Cortex of kidney (tissue), 1 donor: Measurements from ENCODE around the gene INSRR.

Source experiments
- DNase-seq: peaks from one replicate; lab custom pipeline; 2025; lab: John Stamatoyannopoulos, UW

Gene INSRR

DNA sequence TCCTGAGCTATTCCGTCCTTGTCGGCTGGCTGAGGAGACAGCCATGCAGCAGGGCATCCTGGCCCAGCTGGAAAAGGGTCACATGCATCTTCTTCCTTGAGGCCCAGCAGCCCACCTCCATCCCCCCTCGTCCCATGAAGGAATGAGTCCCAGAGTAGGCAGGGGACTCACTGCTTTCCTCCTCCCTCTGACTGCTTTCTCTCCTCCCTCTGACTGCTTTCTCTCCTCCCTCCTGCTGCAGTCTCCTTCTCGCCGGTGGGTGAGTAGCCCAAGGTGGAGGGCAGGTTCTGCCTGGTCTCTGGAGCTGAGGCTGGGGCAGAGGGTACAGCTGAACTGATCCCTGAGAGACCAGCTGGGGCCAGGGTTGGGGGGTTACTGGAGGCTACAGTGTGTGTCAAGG lies 15.2 kb upstream of the INSRR start:
- DNase-seq: no peak

DNA sequence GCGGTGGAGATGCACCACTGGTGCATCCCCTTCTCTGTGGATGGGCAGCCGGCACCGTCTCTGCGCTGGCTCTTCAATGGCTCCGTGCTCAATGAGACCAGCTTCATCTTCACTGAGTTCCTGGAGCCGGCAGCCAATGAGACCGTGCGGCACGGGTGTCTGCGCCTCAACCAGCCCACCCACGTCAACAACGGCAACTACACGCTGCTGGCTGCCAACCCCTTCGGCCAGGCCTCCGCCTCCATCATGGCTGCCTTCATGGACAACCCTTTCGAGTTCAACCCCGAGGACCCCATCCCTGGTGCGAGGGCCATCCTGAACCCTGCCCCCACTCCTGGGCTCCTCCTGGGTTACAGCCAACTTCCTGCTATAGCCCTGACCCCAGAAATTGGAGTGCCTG lies 14.7 kb upstream of the INSRR start:
- DNase-seq: no peak

DNA sequence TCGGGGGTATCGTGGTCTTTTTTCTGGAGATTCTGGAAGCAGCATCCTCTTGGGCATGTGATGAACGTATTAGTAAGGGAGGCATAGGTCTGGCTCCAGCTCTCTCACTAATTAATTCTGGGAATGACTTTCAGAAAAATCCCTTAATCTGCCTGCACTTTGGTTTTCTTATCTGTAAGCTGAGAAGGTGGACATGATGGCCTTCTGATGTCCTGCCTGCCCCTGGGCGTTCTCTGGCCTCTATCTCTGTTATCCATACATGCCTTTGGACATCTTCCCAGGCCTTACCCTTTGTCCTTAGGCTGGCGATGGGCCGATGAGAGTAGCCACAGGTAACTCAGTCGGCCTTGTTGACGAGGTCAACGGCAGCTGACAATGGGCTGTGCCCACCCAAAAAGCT lies 10.5 kb upstream of the INSRR start:
- no peak for DNase-seq

DNA sequence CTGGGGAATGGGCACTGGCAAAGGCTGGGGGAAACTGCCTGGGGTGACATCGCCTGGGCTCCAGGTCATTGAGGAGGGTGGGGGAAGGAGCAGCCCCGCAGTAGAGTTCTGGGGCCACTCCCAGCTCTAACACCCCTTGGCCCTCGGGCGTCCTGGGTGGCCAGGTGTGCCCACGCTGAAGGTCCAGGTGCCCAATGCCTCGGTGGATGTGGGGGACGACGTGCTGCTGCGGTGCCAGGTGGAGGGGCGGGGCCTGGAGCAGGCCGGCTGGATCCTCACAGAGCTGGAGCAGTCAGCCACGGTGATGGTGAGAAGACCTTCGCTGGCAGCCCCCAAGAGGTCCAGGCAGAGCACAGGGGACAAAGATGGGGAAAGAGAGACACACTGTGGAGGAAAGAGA lies 9.4 kb upstream of the INSRR start:
- DNase-seq: no peak

DNA sequence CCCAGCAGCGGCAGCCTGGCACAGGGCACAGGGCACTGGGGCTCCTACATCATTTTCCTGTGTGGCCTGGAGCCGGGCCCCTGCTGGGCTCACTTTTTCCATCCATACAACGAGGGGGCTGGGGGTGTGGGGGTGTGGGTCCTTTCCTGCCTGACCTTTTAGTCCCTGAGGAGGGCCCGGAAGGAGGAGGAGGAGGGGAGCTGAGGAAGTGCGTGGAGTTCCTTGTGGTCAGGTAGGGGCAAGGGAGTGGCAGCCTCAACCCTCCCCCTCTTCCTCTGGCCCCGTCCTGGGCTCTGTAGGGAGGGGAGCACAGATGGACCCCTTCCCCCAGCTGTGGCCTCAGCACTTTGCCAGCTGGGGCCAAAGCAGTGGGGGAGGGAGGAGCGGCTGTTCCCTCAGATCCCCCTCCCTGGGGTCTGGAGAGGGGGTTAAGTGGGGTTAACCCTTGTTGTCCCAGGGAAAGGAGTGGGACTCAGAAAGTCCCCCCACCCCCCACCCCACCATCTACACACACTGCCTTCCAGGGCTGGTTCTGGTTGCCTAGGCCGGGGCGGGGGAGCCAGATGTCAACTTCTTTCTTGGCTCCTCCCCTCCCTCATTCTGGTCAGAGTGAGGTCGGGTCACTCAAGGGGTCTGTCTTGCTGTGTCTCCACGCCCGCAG lies 7.5 kb upstream of the INSRR start:
- no peak for DNase-seq

DNA sequence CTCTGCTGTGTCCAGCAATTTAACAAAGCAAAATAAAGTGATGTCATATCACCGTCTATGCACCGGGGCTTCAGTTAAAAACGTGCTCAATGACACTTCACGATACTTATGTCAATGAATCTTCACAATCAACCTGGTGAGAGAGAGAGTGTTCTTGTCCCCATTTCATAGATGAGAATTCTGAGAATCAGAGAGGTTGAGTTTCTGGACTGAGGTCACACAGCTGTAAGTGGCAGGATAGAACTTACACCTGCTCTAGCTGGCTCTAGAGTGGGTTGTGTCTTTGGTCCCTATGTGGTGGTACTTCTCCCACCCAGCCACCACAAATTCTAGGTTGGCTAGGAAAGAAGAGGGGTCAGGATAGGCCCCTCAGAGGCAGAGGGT lies 6.9 kb upstream of the INSRR start:
- DNase-seq: no peak

DNA sequence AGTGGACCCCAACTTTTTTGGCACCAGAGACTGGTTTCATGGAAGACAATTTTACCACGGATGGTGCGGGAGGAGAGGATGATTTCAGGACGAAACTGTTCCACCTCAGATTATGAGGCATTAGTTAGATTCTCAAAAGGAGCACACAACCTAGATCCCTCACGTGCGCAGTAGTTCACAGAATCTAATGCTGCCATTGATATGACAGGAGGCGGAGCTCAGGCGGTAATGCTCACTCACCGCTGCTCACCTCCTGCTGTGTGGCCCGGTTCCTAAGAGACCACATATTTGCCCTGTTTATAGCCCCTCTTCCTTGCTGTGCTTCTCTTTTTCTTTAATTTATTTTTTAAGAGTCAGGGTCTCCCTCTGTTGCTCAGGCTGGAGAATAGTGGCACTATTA lies 6.3 kb upstream of the INSRR start:
- DNase-seq: no peak

DNA sequence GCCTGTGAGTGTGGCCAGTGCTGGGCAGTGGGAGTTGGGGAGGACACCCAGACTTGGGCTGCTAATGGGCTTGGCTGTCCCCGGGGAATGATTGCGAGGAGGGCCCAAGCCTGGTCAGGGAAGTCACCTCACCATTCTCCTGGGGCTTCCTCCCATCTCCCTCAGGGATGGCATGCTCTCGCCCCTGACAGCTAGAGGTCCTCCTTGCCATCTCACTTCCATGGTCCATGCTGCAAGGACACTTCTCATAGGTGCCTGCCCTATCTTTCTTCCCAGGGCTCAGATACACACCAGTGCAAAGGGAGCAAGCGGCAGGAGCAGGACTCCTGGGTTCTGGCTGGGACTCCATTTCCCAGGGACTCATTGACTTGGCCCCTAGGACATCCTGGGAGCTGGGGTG lies 5.9 kb upstream of the INSRR start:
- no peak for DNase-seq

DNA sequence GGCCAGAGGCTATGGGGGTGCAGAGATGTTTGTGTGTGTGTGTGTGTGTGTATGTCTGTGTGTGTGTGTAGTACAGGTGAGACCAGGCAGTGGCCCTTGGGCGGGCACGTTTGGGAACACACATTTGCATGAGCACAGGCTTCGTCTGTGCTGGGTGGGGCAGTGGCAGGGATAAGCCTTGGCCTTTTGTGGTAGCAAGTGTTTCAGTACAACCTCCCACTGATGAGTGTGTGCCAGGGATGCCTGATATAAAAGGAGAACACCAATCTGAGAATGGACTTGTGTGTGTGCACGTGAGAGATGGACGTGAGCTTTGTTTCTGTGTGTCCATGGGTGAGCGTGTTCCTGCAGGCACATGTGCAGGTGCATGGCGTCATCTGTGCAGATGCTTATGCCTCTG lies 4.7 kb upstream of the INSRR start:
- DNase-seq: no peak

DNA sequence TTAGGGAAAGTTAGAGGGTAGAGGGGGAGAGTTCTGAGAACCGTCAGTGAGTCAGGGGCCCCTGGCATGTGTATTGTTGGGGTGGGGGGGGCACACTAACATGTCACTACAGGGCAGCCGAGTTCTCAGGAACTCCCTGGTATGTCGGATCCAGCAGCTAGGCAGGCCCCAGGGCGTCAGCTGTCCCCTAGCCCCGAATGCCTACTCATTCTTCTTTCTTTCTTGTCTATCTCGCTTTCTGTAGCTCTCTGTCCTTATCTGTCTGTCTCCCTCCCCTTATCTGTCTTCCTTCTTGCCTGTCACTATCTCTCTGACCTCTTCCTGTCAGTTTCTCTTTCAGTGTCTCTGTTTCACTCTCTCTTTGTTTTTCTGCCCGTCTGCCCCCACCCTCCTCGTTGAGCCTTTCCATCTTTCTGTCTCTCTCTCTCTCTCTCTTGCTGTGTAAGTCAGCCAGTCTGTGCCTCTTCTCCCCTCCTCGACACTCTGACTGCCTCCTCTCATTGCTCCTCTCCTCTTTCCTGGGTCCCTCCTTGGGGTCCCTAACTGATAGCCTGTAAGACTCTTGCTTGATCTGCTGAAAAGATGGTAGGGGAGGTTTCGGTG lies 4.2 kb upstream of the INSRR start:
- no peak for DNase-seq

DNA sequence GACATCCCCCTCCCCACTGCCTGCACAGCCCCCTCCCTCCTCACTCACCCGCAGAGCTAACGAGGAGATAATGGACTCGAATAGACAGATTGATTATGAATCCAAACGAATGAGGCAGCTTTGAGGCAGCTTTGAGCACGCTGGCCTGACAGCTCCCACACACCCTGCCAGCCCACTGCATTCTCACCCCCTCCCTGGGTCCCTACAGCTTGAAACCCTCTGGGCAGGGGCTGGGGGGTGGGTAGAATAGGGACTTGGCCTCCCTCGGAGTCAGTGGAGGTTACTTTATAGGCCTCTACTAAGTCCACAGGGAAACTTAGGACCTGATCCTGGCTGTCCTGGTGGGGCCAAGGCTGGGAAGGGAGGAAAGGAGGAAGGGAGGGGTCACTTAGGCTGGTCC lies 3.7 kb upstream of the INSRR start:
- DNase-seq: no peak

DNA sequence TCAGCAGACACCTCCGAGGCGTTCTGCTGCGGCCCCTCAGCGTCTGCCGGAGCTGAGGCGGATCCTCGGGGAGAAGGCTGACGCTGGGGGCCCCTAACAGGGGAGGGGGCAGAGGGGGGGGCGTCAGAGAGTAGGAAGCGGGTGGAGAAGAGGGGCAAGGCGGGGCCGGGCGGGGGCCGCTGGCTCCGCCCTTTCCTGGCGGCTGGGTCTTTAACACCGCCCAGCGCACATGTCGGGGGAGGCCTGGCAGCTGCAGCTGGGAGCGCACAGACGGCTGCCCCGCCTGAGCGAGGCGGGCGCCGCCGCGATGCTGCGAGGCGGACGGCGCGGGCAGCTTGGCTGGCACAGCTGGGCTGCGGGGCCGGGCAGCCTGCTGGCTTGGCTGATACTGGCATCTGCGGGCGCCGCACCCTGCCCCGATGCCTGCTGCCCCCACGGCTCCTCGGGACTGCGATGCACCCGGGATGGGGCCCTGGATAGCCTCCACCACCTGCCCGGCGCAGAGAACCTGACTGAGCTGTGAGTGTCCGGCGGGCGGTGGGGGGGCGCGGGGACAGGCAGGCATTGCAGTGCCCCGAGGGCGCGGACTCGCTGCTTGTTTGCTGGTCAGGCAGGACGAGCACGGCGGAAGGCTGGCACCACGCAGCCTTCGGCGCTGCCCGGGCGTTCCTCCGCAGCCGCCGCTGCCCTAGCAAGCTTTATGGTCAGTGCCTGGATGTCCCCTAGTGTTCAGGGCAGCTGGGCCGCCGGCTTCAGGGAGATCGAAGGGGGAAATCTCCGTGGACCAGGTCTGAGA lies 1.9 kb upstream of the INSRR start, which contains the start of gene NTRK1:
TSS of gene NTRK1 (plus strand) at position 238 of the 796 bp plus-strand sequence. CDS start at position 308, 70 bp downstream.
- no peak for DNase-seq

DNA sequence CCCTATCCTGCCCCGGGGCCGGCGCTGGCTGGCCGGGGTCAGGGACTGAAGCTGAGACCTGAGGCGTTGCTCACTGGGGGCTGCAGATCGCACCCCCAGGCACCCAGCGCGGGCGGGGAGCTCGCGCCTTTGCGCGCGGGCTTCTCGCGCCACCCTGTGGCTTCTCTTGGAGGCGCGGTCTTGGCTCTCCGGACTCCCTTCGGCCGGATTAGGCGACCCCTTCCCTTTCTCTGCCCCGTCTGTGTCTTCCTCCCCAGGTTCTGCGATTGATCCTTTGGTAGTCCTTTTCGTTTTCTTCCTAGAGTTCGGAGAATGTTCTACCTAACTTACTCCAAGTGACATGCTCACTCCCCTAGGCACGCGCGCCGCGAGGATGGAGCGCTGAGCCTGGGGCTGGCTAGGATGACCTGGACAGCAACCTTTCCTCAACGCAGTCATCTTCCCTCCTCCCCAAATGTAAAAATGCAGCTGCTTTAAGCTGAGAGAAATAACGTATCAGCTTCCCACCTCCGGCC lies 1.3 kb upstream of the INSRR start:
- DNase-seq: no peak

DNA sequence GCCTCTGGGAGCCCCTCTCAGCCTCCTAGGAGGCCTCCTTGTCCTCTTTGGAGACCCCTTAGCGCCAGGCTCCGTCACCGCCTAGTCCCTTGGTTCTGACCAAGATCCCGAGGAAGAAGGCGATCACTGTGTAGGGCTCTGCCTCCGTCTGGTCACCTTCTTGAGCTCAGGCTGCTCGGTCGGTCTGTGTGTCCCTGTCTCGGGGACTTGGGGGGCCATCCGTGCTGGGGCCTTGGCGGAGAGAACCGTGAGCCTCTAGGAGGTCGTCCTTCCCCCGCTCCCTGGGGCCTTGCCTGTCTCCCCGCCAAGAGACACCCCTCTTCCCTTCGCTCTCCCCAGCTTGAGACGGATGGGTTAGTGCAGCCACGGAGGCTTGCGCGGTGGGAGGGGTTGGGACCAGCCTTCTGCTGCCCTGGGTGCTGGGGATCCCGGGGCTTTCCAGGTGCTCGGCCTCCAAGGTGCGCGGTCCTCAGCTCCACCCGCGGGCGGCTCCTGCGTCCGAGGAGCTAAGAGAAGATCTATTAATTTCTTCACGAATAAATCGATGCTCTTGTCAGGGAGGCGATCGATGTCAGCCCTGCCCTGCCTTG lies 701 bp upstream of the INSRR start:
- DNase-seq: no peak

DNA sequence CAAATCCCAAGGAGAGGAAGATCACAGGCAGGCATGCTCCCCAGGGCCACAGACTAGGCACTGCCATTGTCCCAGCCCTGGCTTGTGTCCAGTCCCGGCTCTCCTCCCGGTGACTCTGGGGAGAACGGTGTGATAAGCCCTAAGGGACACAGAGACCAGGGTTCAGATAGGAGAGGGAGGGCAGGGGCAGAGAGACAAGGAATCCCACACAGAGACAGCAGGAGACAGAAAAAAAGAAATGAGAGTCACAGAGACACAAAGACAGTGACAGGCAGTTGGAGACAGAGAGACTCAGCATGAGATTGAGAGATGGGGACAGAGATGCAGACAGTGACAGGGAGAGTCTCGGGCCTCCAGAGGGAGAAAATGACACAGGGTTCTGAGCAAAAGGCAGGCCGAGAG lies 361 bp downstream of the INSRR start:
- no peak for DNase-seq

DNA sequence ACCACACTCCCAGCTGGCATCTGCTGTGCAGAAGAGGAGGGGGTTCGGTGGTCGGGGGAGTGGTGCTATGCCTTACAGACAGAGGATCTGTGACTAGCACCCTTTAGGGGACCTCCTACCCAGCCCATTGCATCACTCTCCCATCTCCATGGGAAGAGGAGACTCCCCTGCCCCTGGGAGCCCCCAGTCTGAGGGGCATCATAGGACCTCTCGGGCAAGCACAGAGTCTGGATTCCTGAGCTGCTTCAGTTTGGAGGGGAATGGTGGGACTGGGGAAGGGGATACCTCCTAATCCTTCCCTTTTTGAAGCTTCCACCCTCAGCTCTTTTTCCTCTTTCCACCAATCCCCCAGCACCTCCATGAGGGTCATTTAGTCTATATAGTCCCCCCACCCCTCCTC lies 1.4 kb downstream of the INSRR start:
- no peak for DNase-seq

DNA sequence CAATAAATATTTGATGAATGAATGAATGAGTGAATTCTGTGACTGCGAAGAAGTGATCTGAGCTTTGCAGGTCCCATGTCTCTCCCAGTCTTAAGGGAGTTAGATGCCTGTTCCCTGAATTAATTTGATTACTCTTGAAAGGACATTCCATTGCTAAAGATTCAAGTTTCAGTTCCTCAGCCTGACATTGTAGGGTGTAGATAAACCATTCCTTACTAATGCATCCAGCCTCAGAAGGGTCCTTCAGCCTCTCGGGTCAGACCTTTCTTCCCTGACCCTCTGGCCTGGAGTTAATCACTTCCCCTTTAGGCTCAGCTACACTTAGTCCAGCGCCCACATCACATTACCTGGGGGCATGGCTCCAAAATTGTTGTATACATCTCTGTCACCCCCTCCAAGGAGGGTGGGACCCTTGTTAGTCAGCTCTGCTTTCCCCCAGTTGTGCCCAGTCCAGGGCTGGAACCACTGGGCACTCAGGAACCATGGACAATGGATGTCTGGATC lies 2.6 kb downstream of the INSRR start:
- no peak for DNase-seq

DNA sequence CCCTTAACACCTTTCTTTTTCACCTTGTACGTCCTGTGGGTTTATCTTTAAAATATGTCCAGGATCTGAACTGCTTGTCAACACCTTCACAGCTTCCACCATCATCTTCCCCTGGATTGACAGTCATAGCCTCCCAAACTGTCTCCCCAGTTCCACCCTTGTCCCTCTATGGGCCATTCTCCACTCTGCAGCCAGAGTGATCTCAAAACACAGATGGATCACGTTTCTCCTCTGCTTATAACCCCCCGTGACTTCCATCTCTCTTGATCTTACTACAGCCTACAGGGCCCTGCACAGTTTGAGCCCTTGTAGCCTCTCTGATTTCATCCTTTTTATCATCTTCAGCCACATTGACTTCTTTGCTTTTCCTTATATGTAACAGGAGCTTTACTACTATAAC lies 4.3 kb downstream of the INSRR start:
- DNase-seq: no peak

DNA sequence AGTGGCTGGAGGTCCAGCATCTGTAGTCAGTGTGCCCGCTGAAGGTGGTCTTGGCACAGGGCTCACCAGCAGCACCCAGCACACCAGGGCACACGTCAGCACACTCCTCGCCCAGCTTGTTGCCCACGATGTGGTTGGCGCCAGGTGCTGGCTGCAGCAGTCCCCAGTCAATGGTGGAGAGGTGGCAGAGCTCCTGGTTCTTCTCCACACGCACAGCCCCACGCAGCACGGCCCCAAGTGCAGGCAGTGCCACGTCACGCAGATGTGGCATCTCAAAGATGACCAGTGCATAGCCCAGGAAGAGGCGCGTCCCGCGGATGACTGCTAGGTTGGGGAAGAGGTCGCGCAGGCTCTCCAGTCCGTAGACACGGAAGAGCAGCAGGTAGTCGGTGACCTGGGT lies 5.2 kb downstream of the INSRR start:
- DNase-seq: no peak

DNA sequence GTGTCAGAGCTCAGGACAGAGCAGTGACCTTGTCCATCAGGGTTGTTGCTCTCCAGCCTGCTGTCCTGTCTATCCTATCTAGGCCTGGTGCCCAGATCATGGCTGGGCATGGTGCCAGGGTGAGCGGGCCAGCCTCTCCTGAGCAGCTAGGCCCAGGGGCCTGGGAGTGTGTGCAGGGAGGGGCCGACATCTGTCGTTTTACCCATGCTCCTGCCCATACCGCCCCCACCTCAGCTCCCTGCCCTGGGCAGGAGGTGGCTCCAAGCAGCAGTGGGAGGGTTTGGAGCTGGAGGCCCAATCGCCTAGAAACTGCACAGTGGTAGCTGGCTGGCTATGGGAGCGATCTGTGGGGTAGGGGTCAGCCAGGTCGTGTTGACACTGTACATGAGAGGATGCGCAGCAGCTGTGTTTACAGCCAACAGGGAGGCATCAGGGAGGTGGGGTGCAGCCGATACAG lies 6.5 kb downstream of the INSRR start:
- DNase-seq: no peak

DNA sequence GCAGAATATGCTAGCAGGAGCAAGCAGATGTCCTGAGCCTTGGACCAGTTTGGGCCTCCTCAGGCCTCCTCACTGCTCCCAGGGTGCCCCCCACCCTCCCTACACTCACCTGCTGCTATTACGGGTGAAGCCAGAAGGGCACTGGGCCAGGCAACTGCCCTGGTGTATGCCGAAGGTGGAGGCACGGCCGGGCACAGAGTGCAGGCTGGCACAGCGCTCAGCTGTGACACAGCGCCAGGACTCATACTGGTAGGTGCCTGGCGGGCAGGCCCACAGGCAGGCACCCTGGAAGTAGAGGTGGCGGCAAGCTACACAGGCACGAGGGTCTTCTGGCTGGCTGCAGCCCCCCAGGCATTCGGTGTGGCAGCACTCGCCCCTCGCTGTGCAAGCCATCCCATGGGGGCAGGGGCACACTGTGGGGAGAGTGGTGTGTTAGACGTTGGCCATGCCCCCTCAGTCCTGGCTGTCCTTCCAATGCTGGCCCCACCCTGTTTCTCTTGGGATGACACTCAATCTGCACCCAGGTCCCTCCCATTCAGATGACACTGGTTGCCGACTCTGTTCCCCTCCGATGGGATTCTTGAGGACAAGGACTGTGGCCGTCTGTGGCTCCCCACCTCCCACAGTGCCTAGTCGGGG lies 7.0 kb downstream of the INSRR start:
- DNase-seq: no peak

DNA sequence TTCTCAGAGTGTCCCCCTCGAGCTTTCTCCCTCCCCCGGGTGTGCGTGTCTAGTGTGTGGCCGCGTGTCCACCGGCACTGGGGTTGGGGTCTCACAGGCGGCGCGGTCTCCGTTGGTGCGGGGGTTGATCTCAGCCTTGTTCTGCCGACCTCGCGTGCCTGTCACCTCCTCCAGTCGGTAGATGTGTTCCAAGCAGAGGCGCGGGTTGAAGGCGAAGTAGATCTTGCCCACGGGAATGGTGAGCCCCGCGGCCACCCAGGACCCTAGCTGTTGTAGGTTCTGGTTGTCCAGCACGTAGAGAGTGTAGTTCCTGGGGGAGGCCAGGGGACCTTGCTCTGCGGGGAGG lies 9.8 kb downstream of the INSRR start:
- DNase-seq: no peak
